Gastrocnemius medialis (tissue), 4 donors: ENCODE data around the gene TINCR.
"Not testable (repeated sequence)": the region's sequence is repeated elsewhere in the genome, so short reads cannot be mapped to it uniquely, and the experiment has no call there.

Source experiments
- CTCF ChIP-seq, 5 experiments: fragments of 450-650 bp in 3 of 5; fragments of 200-600 bp in 2 of 5; sonication (generic) in 2 of 5; IDR thresholded peaks in 4 of 5; conservative IDR thresholded peaks in 1 of 5; 1 replicate in 4 of 5; 2 replicates in 1 of 5; pipeline ENCODE4 v1.5.1; 2016 to 2019; ENCODE audit warnings: antibody characterized with exemption in 5 of 5, mild to moderate bottlenecking in 3 of 5, moderate library complexity in 3 of 5
- POLR2A ChIP-seq, 2 donors: fragments of 450-650 bp; IDR thresholded peaks; one replicate each; pipeline ENCODE4 v1.6.1; 2017; ENCODE audit warnings: antibody characterized with exemption in 2 of 2, mild to moderate bottlenecking in 2 of 2, moderate library complexity in 2 of 2

GRCh38 chr19:5608766-5609165, 41.0 kb upstream of the TINCR start:
- TF ChIP-seq CTCF (IDR thresholded peaks at IDR 0.05 in 4 of 5, conservative IDR thresholded peaks at IDR 0.05 in 1 of 5); POLR2A (IDR thresholded peaks at IDR 0.05): not testable (repeated sequence)
